SK-N-SH treated with all-trans-retinoic acid at 6 μM for 48 hours (cell line): ENCODE measurements around the gene SPTB.

ENCODE experiments used
- ATAC-seq: fragments of 200-7000 bp; cut with Tn5 transposase; 3 replicates; pipeline ENCODE4 v1.9.1; 2020; ENCODE audit warnings: mild to moderate bottlenecking, moderate library complexity
- BACH2 ChIP-seq: fragments of 250-450 bp; sonication (Bioruptor Pico); IDR thresholded peaks from 2 replicates; pipeline ENCODE4 v1.9.0; 2021; ENCODE audit warnings: mild to moderate bottlenecking, borderline replicate concordance
- CSDC2 ChIP-seq: fragments of 250-450 bp; sonication (Bioruptor Pico); IDR thresholded peaks from 2 replicates; pipeline ENCODE4 v1.5.0; 2020; ENCODE audit warnings: mild to moderate bottlenecking, moderate library complexity
- CSRNP3 ChIP-seq: fragments of 250-450 bp; sonication (Bioruptor Pico); IDR thresholded peaks from 2 replicates; pipeline ENCODE4 v1.5.1; 2021; ENCODE audit warnings: mild to moderate bottlenecking, moderate library complexity
- ESRRG ChIP-seq: fragments of 250-450 bp; sonication (Bioruptor Pico); IDR thresholded peaks from 2 replicates; pipeline ENCODE4 v1.6.1; 2021; ENCODE audit warnings: mild to moderate bottlenecking
- GLIS3 ChIP-seq: fragments of 250-450 bp; sonication (Bioruptor Pico); IDR thresholded peaks from 2 replicates; pipeline ENCODE4 v1.5.0; 2020; ENCODE audit warnings: mild to moderate bottlenecking, moderate library complexity
- ISL1 ChIP-seq: fragments of 250-450 bp; sonication (Bioruptor Pico); IDR thresholded peaks from 2 replicates; pipeline ENCODE4 v2.1.2; 2022; ENCODE audit warnings: mild to moderate bottlenecking, moderate library complexity
- OSR1 ChIP-seq: fragments of 250-450 bp; sonication (Bioruptor Pico); IDR thresholded peaks from 2 replicates; pipeline ENCODE4 v1.8.0; 2022; ENCODE audit warnings: moderate library complexity, mild to moderate bottlenecking, inconsistent platforms
- PPARA ChIP-seq: fragments of 250-450 bp; sonication (Bioruptor Pico); IDR thresholded peaks from 2 replicates; pipeline ENCODE4 v1.5.0; 2020; ENCODE audit warnings: mild to moderate bottlenecking, borderline replicate concordance
- RARB ChIP-seq: fragments of 250-450 bp; sonication (Bioruptor Pico); IDR thresholded peaks from 2 replicates; pipeline ENCODE4 v1.8.0; 2021; ENCODE audit warnings: mild to moderate bottlenecking, moderate library complexity
- SNAI2 ChIP-seq: fragments of 250-450 bp; sonication (Bioruptor Pico); IDR thresholded peaks from 2 replicates; pipeline ENCODE4 v1.5.0; 2020; ENCODE audit warnings: mild to moderate bottlenecking, moderate library complexity
- TCF4 ChIP-seq: fragments of 250-450 bp; sonication (Bioruptor Pico); IDR thresholded peaks from 2 replicates; pipeline ENCODE4 v1.8.0; 2021; ENCODE audit warnings: mild to moderate bottlenecking, moderate library complexity, borderline replicate concordance
- TOX ChIP-seq: fragments of 250-450 bp; sonication (Bioruptor Pico); IDR thresholded peaks from 2 replicates; pipeline ENCODE4 v1.8.0; 2021; ENCODE audit warnings: mild to moderate bottlenecking, moderate library complexity, borderline replicate concordance
- TSHZ2 ChIP-seq: fragments of 250-450 bp; sonication (Bioruptor Pico); IDR thresholded peaks from 2 replicates; pipeline ENCODE4 v1.5.0; 2020; ENCODE audit warnings: mild to moderate bottlenecking, moderate library complexity
- ZC3H10 ChIP-seq: fragments of 250-450 bp; sonication (Bioruptor Pico); IDR thresholded peaks from 2 replicates; pipeline ENCODE4 v1.5.1; 2021; ENCODE audit warnings: mild to moderate bottlenecking, moderate library complexity
- ZFP3 ChIP-seq: fragments of 250-450 bp; sonication (Bioruptor Pico); IDR thresholded peaks from 2 replicates; pipeline ENCODE4 v1.5.0; 2020; ENCODE audit warnings: mild to moderate bottlenecking, moderate library complexity
- ZFP30 ChIP-seq: fragments of 450-650 bp; formaldehyde crosslinking; IDR thresholded peaks from 2 replicates; pipeline ENCODE4 v1.5.0; 2022; ENCODE audit warnings: mild to moderate bottlenecking, moderate library complexity
- ZNF565 ChIP-seq: fragments of 450-650 bp; formaldehyde crosslinking; conservative IDR thresholded peaks from 2 replicates; pipeline ENCODE4 v1.5.0; 2020; ENCODE audit warnings: low read depth, mild to moderate bottlenecking, moderate library complexity
- ZNF70 ChIP-seq: fragments of 450-650 bp; formaldehyde crosslinking; IDR thresholded peaks from 2 replicates; pipeline ENCODE4 v1.5.0; 2020; ENCODE audit warnings: mild to moderate bottlenecking, moderate library complexity
- ZNF8 ChIP-seq: fragments of 450-650 bp; formaldehyde crosslinking; IDR thresholded peaks from 2 replicates; pipeline ENCODE4 v1.5.0; 2020; ENCODE audit warnings: mild to moderate bottlenecking, moderate library complexity
- TF ChIP-seq, protein P1 (sequence below): fragments of 250-450 bp; sonication (Bioruptor Pico); IDR thresholded peaks from 2 replicates; pipeline ENCODE4 v1.8.0; 2021; ENCODE audit warnings: low read depth, mild to moderate bottlenecking, moderate library complexity, borderline replicate concordance
- TF ChIP-seq, protein P2 (sequence below): fragments of 250-450 bp; sonication (Bioruptor Pico); IDR thresholded peaks from 2 replicates; pipeline ENCODE4 v1.5.1; 2020; ENCODE audit warnings: low read depth, mild to moderate bottlenecking, moderate library complexity
- TF ChIP-seq, protein P3 (sequence below): fragments of 250-450 bp; sonication (Bioruptor Pico); IDR thresholded peaks from 2 replicates; pipeline ENCODE4 v1.8.0; 2020; ENCODE audit warnings: mild to moderate bottlenecking, moderate library complexity, borderline replicate concordance

The SPTB gene

GRCh38 chr14:64870160-64870559 lies 9.5 kb downstream of the SPTB start (continued):
- TF ChIP-seq ZFP3 (CRISPR knock-in tag) (no peak), GLIS3 (CRISPR knock-in tag) (no peak), ISL1 (no peak), ZNF70 (CRISPR knock-in tag) (no peak), OSR1 (CRISPR knock-in tag) (no peak)

- TF ChIP-seq SNAI2 (CRISPR knock-in tag) (no peak), TOX (CRISPR knock-in tag) (no peak), BACH2 (CRISPR knock-in tag) (no peak), ESRRG (no peak), PPARA (CRISPR knock-in tag) (no peak), ZFP30 (CRISPR knock-in tag) (no peak), TCF4 (no peak)
- TF ChIP-seq, protein P1, sequence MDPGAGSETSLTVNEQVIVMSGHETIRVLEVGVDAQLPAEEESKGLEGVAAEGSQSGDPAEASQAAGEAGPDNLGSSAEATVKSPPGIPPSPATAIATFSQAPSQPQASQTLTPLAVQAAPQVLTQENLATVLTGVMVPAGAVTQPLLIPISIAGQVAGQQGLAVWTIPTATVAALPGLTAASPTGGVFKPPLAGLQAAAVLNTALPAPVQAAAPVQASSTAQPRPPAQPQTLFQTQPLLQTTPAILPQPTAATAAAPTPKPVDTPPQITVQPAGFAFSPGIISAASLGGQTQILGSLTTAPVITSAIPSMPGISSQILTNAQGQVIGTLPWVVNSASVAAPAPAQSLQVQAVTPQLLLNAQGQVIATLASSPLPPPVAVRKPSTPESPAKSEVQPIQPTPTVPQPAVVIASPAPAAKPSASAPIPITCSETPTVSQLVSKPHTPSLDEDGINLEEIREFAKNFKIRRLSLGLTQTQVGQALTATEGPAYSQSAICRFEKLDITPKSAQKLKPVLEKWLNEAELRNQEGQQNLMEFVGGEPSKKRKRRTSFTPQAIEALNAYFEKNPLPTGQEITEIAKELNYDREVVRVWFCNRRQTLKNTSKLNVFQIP (CRISPR knock-in tag), result no peak
- TF ChIP-seq, all 23 proteins: peak for 0
- no peak for ATAC-seq
Measured at GRCh38 chr14:64868841-64869240, 10.9 kb downstream of the SPTB start.

- TF ChIP-seq, protein P1 (CRISPR knock-in tag), result no peak
- no peak for TF ChIP-seq OSR1 (CRISPR knock-in tag)
- TF ChIP-seq GLIS3 (CRISPR knock-in tag), result no peak
- no peak for TF ChIP-seq ZNF8 (CRISPR knock-in tag)
- TF ChIP-seq PPARA (CRISPR knock-in tag), result no peak
- no peak for TF ChIP-seq ZNF70 (CRISPR knock-in tag)
- no peak for TF ChIP-seq ESRRG
- TF ChIP-seq BACH2 (CRISPR knock-in tag), result no peak
- TF ChIP-seq TSHZ2 (CRISPR knock-in tag), result no peak
- TF ChIP-seq CSDC2 (CRISPR knock-in tag), result no peak
- TF ChIP-seq ZNF565 (CRISPR knock-in tag), result no peak
- no peak for TF ChIP-seq ZC3H10
- TF ChIP-seq, protein P2, sequence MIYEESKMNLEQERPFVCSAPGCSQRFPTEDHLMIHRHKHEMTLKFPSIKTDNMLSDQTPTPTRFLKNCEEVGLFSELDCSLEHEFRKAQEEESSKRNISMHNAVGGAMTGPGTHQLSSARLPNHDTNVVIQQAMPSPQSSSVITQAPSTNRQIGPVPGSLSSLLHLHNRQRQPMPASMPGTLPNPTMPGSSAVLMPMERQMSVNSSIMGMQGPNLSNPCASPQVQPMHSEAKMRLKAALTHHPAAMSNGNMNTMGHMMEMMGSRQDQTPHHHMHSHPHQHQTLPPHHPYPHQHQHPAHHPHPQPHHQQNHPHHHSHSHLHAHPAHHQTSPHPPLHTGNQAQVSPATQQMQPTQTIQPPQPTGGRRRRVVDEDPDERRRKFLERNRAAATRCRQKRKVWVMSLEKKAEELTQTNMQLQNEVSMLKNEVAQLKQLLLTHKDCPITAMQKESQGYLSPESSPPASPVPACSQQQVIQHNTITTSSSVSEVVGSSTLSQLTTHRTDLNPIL (CRISPR knock-in tag), result no peak
- TF ChIP-seq, protein P3, sequence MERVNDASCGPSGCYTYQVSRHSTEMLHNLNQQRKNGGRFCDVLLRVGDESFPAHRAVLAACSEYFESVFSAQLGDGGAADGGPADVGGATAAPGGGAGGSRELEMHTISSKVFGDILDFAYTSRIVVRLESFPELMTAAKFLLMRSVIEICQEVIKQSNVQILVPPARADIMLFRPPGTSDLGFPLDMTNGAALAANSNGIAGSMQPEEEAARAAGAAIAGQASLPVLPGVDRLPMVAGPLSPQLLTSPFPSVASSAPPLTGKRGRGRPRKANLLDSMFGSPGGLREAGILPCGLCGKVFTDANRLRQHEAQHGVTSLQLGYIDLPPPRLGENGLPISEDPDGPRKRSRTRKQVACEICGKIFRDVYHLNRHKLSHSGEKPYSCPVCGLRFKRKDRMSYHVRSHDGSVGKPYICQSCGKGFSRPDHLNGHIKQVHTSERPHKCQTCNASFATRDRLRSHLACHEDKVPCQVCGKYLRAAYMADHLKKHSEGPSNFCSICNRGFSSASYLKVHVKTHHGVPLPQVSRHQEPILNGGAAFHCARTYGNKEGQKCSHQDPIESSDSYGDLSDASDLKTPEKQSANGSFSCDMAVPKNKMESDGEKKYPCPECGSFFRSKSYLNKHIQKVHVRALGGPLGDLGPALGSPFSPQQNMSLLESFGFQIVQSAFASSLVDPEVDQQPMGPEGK, result no peak
- no peak for TF ChIP-seq ZFP30 (CRISPR knock-in tag)
- no peak for TF ChIP-seq ISL1
- TF ChIP-seq ZFP3 (CRISPR knock-in tag), result no peak
- no peak for TF ChIP-seq CSRNP3 (CRISPR knock-in tag)
- TF ChIP-seq RARB (CRISPR knock-in tag), result no peak
- ATAC-seq, result no peak
Measured at GRCh38 chr14:64868379-64868778, 11.3 kb downstream of the SPTB start.
